H1 (cell line): ENCODE results near the gene CHST12. TPM values are rescaled to one million over a fixed set of nuclear protein-coding genes. Genes with fewer than 3 reads are reported as not detected.
A peak's percentile ranks its signal among the peaks of the same experiment; 100 is the strongest.

Experiments used
- CTCF ChIA-PET: fragments of 300-600 bp; sonication (Branson Sonifier 250); formaldehyde crosslinking; loops from one replicate; lab custom pipeline; 2021; ENCODE audit not compliant: partially characterized antibody; lab: Charles Lee
- POLR2A ChIA-PET: fragments of 300-600 bp; sonication (Branson Sonifier 250); formaldehyde crosslinking; loops from one replicate; lab custom pipeline; 2021; ENCODE audit warnings: inconsistent platforms; ENCODE audit not compliant: partially characterized antibody; lab: Charles Lee
- DNase-seq, 2 experiments: peaks; one replicate each; pipeline versions ENCODE4 v3.0.0 to v3.0.0-alpha.2; 2010 to 2022; ENCODE audit warnings: low spot score in 2 of 2, low read depth in 1 of 2, mixed read lengths in 1 of 2
- FAIRE-seq: peaks from 2 replicates; lab custom pipeline; 2011; peaks lifted over from hg19 to GRCh38; lab: Jason Lieb, UNC
- H2AFZ ChIP-seq: 2 replicates; pipeline ENCODE4 v1.8.1; 2012; ENCODE audit warnings: low read length, inconsistent platforms
- H2AK5ac ChIP-seq: 2 replicates; pipeline ENCODE4 v1.6.1; 2013; ENCODE audit warnings: low read depth, low read length
- H2BK120ac ChIP-seq: replicated peaks from 2 replicates; pipeline ENCODE3; 2013; ENCODE audit warnings: low read depth, low read length, inconsistent platforms
- H2BK12ac ChIP-seq: 2 replicates; pipeline ENCODE4 v1.6.1; 2013; ENCODE audit warnings: low read depth, low read length
- H2BK15ac ChIP-seq: 2 replicates; pipeline ENCODE4 v1.6.1; 2013; ENCODE audit warnings: low read length
- H2BK20ac ChIP-seq: 2 replicates; pipeline ENCODE4 v1.6.1; 2013; ENCODE audit warnings: low read length
- H2BK5ac ChIP-seq: 2 replicates; pipeline ENCODE4 v1.6.1; 2013; ENCODE audit warnings: low read depth, low read length
- H3K14ac ChIP-seq: 2 replicates; pipeline ENCODE4 v1.6.1; 2013; ENCODE audit warnings: inconsistent platforms; ENCODE audit not compliant: insufficient read length
- H3K18ac ChIP-seq: 2 replicates; pipeline ENCODE4 v1.6.1; 2013; ENCODE audit warnings: low read length; ENCODE audit errors: extremely low read depth
- H3K23ac ChIP-seq: 2 replicates; pipeline ENCODE4 v1.6.1; 2013; ENCODE audit warnings: inconsistent platforms; ENCODE audit not compliant: insufficient read length
- H3K23me2 ChIP-seq: 2 replicates; pipeline ENCODE4 v1.6.1; 2013; ENCODE audit warnings: low read depth, low read length
- H3K27ac ChIP-seq: 2 replicates; pipeline ENCODE4 v1.6.1; 2011; ENCODE audit warnings: low read depth, low read length, inconsistent platforms
- H3K27me3 ChIP-seq, 4 experiments: replicated peaks in 1 of 4; 1 replicate in 1 of 4; 2 replicates in 3 of 4; pipeline versions ENCODE4 v1.6.1 to v1.8.1; 2011 to 2013; ENCODE audit warnings: low read length in 3 of 4, mild to moderate bottlenecking in 3 of 4, inconsistent platforms in 2 of 4, mixed read lengths in 2 of 4, moderate library complexity in 1 of 4; ENCODE audit not compliant: control insufficient read depth in 3 of 4, insufficient read depth in 3 of 4; ENCODE audit errors: extremely low read depth in 1 of 4
- H3K36me3 ChIP-seq, 4 experiments: 2 replicates each; pipeline versions ENCODE4 v1.6.1 to v1.8.1; 2011 to 2013; ENCODE audit warnings: mild to moderate bottlenecking in 4 of 4, low read length in 3 of 4, moderate library complexity in 2 of 4, control low read depth in 1 of 4, inconsistent platforms in 1 of 4; ENCODE audit not compliant: insufficient read depth in 4 of 4, control insufficient read depth in 2 of 4
- H3K4ac ChIP-seq: replicated peaks from 2 replicates; pipeline ENCODE3; 2013; ENCODE audit warnings: low read length, low read depth, mixed read lengths, inconsistent platforms; ENCODE audit not compliant: insufficient read length
- H3K4me1 ChIP-seq, 4 experiments: replicated peaks in 1 of 4; 1 replicate in 1 of 4; 2 replicates in 3 of 4; pipeline versions ENCODE4 v1.6.1 to v1.8.1; 2011 to 2013; ENCODE audit warnings: low read length in 3 of 4, inconsistent platforms in 2 of 4, mixed read lengths in 1 of 4; ENCODE audit not compliant: insufficient read depth in 4 of 4, control insufficient read depth in 3 of 4
- H3K4me2 ChIP-seq, 2 experiments: 2 replicates each; pipeline versions ENCODE4 v1.6.1 to v1.8.1; 2011 to 2013; ENCODE audit warnings: low read depth in 2 of 2, low read length in 2 of 2, control low read depth in 1 of 2, inconsistent platforms in 1 of 2, mild to moderate bottlenecking in 1 of 2; ENCODE audit not compliant: insufficient read depth in 1 of 2
- H3K4me3 ChIP-seq, 4 experiments: fragments of 200-600, 300-600 bp in 1 of 4; sonication (generic), shearing (Covaris generic), sonication (Bioruptor Twin) in 1 of 4; 2 replicates each; pipeline versions ENCODE4 v1.5.1 to v1.8.1; 2011 to 2016; ENCODE audit warnings: low read length in 4 of 4, low read depth in 3 of 4, control low read depth in 2 of 4, inconsistent platforms in 2 of 4, mild to moderate bottlenecking in 2 of 4, mixed read lengths in 1 of 4, moderate library complexity in 1 of 4; ENCODE audit not compliant: insufficient read depth in 2 of 4; ENCODE audit errors: extremely low read depth in 1 of 4
- H3K56ac ChIP-seq: replicated peaks from 2 replicates; pipeline ENCODE3; 2013; ENCODE audit warnings: low read depth, mild to moderate bottlenecking, mixed read lengths, low read length, inconsistent platforms; ENCODE audit not compliant: insufficient read length
- H3K79me1 ChIP-seq: 2 replicates; pipeline ENCODE4 v1.6.1; 2013; ENCODE audit warnings: low read depth, low read length, control low read depth
- H3K79me2 ChIP-seq, 2 experiments: 2 replicates each; pipeline versions ENCODE4 v1.6.1 to v1.8.1; 2012 to 2013; ENCODE audit warnings: low read length in 2 of 2, mild to moderate bottlenecking in 2 of 2, inconsistent platforms in 1 of 2; ENCODE audit not compliant: insufficient read depth in 2 of 2, control insufficient read depth in 1 of 2
- H3K9ac ChIP-seq, 4 experiments: replicated peaks in 1 of 4; 1 replicate in 1 of 4; 2 replicates in 3 of 4; pipeline versions ENCODE4 v1.6.1 to v1.8.1; 2011 to 2013; ENCODE audit warnings: low read depth in 3 of 4, low read length in 3 of 4, control low read depth in 2 of 4, mild to moderate bottlenecking in 2 of 4, moderate library complexity in 2 of 4, inconsistent platforms in 1 of 4; ENCODE audit errors: extremely low read depth in 1 of 4
- H3K9me3 ChIP-seq, 2 experiments: 2 replicates each; pipeline versions ENCODE4 v1.6.1 to v1.8.1; 2012 to 2013; ENCODE audit warnings: mild to moderate bottlenecking in 2 of 2, moderate library complexity in 2 of 2, control low read depth in 1 of 2, inconsistent platforms in 1 of 2, low read depth in 1 of 2, low read length in 1 of 2, mixed read lengths in 1 of 2; ENCODE audit not compliant: insufficient read depth in 2 of 2
- H4K20me1 ChIP-seq, 2 experiments: replicated peaks in 1 of 2; 2 replicates each; pipeline versions ENCODE3 to v1.8.1; 2011 to 2013; ENCODE audit warnings: inconsistent platforms in 2 of 2, low read length in 2 of 2, mild to moderate bottlenecking in 1 of 2; ENCODE audit not compliant: insufficient read depth in 2 of 2, control insufficient read depth in 1 of 2
- H4K5ac ChIP-seq: 2 replicates; pipeline ENCODE4 v1.6.1; 2013; ENCODE audit warnings: low read length, low read depth, mixed read lengths, inconsistent platforms; ENCODE audit not compliant: insufficient read length
- H4K8ac ChIP-seq: 2 replicates; pipeline ENCODE4 v1.8.0; 2013; ENCODE audit warnings: mild to moderate bottlenecking, moderate library complexity, low read length, inconsistent platforms; ENCODE audit not compliant: insufficient read depth; ENCODE audit errors: extremely low read depth
- H4K91ac ChIP-seq: replicated peaks from 2 replicates; pipeline ENCODE3; 2013; ENCODE audit warnings: low read length, mixed read lengths, inconsistent platforms; ENCODE audit not compliant: insufficient read length
- POU5F1 ChIP-seq: IDR thresholded peaks from 2 replicates; pipeline ENCODE4 v1.6.1; 2011; ENCODE audit warnings: low read depth, mild to moderate bottlenecking, low read length, moderate library complexity
- SIRT6 ChIP-seq: IDR thresholded peaks from one replicate; pipeline ENCODE4 v1.7.1; 2012; ENCODE audit warnings: low read length, inconsistent platforms
- WGBS, 2 experiments: shearing (Covaris generic) in 1 of 2; methylation state at CpG; one replicate each; pipeline versions ENCODE4 v1.1.6 to v1.1.7; 2013 to 2015; ENCODE audit warnings: low lambda C conversion rate in 2 of 2, mixed read lengths in 2 of 2, inconsistent platforms in 1 of 2, low coverage in 1 of 2, missing lambda C conversion rate in 1 of 2; ENCODE audit not compliant: insufficient replicate concordance in 2 of 2, insufficient coverage in 1 of 2, insufficient read length in 1 of 2; ENCODE audit errors: extremely low coverage in 1 of 2, missing lambda C conversion rate in 1 of 2; 5-methylcytosine and 5-hydroxymethylcytosine counted together
- polyA plus RNA-seq, 7 experiments: library from polyadenylated mRNA; depleted of rRNA in 3 of 7; stranded (reverse) in 5 of 7; unstranded in 2 of 7; fragments of >200 nt in 5 of 7; fragments of 200-250 nt in 2 of 7; gene quantifications; 1 replicate in 5 of 7; 2 replicates in 1 of 7; 4 replicates in 1 of 7; pipeline versions ENCODE4 v1.2.1 to v1.2.3, GENCODE V29; 2011 to 2013; ENCODE audit warnings: missing spikeins in 2 of 7, mixed read lengths in 2 of 7
- total RNA-seq: library from RNA; stranded (reverse); fragmentation: NEBNext Ultra II Directional; extraction: Animal tissue kit (Norgen Biotek cat#: 25700); gene quantifications from 2 replicates; pipeline ENCODE4 v1.2.1, GENCODE V29; 2021

CHST12 gene
- total and polyA plus RNA-seq, 2 of the 8 experiments (the other 6 are each of a cell fraction or from before 2014, with no cell fraction given) = 13.4 to 24.1 TPM

DNA sequence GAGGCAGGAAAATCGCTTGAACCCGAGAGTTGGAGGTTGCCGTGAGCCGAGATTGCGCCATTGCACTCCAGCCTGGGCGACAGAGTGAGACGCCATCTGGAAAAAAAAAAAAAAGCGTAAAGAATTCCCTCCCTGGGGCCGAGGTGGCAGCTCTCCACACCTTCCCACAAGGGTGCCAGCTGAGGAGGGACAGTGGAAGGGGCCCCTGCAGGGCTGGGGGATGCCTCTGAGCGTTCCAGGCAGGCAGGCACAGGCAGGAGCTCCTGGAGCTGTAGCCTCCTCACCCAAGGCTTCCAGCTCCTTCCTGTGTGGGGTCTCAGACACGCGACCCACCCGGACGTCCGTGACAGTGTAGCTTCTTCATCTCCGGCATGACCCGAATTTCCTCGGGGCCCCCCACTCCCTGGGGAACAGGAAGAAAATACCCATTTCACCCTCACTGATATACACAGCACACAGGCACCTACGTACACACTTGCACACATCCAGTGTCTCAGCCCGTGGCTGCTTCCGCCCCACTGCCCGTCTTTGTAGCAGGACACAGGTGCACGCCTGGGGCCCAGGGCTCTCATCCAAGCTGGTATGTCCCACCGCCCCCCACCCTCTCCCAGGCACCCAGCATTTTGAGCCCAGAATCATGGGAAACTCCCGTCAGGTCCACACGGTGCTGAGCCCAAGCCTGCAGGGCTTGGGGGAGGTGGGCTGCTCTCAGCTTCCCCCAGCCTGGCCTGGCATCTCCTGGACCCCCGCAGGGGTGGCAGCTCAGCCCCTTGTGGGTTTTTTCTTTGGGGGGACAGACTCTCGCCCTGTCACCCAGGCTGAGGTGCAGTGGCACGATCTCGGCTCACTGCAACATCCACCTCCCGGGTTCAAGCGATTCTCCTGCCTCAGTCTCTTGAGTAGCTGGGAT lies 47.0 kb downstream of the CHST12 start:
- H3K4ac ChIP-seq = no peak overlapping the region
- no peak overlapping the region for H2AFZ ChIP-seq
- no peaks in the 10 kb centered on the region for H3K27me3 ChIP-seq
- DNase-seq = no peak
- H2BK20ac ChIP-seq = no peak overlapping the region
- POLR2A ChIA-PET = interaction anchor here (0.6 to 2.6 kb wide), 6 partner anchors 11 to 118 kb away, joined by 3 to 16 read pairs (median 4); no protein-coding TSS in a partner anchor
- no peak overlapping the region for H2BK5ac ChIP-seq
- H3K9me3 ChIP-seq = no peaks in the 10 kb centered on the region
- no peak overlapping the region for H4K5ac ChIP-seq
- no peak for FAIRE-seq
- no peaks in the 10 kb centered on the region for H3K79me2 ChIP-seq
- peaks cover 0 to 8% (median 6%) of the 10 kb centered on the region in 4 experiments; a peak in 5 of 7 replicates for H3K4me1 ChIP-seq
- no peaks in the 10 kb centered on the region for H3K79me1 ChIP-seq
- TF ChIP-seq POU5F1 = no peak
- no peak for TF ChIP-seq SIRT6
- TF ChIP-seq, all 59 proteins: peak for 0
- 92% methylated on average over 26 of the region's 32 CpGs; no CpG with 5 or more reads in 1 of the 2 experiments for WGBS, 2 experiments
- H3K23ac ChIP-seq = no peak overlapping the region
- no peak overlapping the region for H4K8ac ChIP-seq
- peaks cover 0 to 1% of the 10 kb centered on the region in 2 experiments for H4K20me1 ChIP-seq
- H2BK120ac ChIP-seq = no peak overlapping the region
- H3K27ac ChIP-seq = no peak overlapping the region
- H3K18ac ChIP-seq = no peak overlapping the region; the same call in 1 of the 2 replicates
- no peak overlapping the region for H2BK12ac ChIP-seq
- H3K23me2 ChIP-seq = no peaks in the 10 kb centered on the region; the same call in 1 of the 2 replicates
- no peak overlapping the region for H3K4me3 ChIP-seq
- no peak overlapping the region for H3K4me2 ChIP-seq
- H2BK15ac ChIP-seq = no peak overlapping the region
- no peak overlapping the region for H3K14ac ChIP-seq
- no peaks in the 10 kb centered on the region for H3K36me3 ChIP-seq
- CTCF ChIA-PET = interaction anchor here (0.6 to 7.6 kb wide), 40 partner anchors 13 to 263 kb away, joined by 3 to 266 read pairs (median 5); partner anchors contain the start of genes CHST12, GRIFIN and IQCE
- H3K56ac ChIP-seq = no peak overlapping the region
- H2AK5ac ChIP-seq = peak overlapping the region; percentile 95; the same call in 1 of the 2 replicates
- no peak overlapping the region for H4K91ac ChIP-seq
- H3K9ac ChIP-seq = no peak overlapping the region
